Cerebellar nuclear complex (tissue), 1 donor: ENCODE data around the gene LRP2.
"Not testable (repeated sequence)": the region's sequence is repeated elsewhere in the genome, so short reads cannot be mapped to it uniquely, and the experiment has no call there.

ENCODE experiments used
- DNase-seq, 2 experiments: peaks; one replicate each; lab custom pipeline; 2025; lab: John Stamatoyannopoulos, UW

LRP2 gene

DNA sequence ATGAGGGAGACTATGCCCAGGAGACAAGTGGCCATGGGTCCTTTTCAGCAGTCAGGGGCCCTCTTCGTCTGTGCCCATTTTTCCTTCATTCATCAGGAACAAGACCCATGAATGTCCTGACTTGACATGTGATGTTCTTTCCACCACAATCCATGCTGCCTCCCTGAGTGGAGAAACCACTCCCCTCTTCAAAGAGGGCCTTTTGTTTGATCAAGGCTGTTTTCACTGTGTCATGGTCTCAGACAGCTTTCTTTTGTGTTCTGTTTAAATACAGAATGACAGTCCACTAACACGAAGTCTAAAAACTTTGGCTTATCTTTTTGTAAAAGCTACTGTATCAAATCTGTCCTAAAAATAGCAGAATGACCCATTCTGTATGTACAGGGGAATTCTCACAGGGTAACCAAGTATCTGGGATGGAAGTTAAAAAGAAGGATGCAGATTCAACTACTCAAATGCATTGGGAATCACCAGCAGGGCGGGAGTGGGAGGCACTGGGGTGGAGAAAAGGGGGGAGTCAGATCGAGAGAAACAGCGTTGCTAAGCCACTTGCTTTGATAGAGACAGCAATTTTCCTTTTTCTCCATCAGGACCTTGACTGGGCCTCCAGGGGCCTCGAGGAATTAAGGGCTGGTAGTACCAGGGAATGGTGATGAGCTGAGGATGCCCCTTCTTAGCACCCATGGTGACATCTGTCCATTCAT lies 13.9 kb downstream of the LRP2 start:
- DNase-seq = no peak

DNA sequence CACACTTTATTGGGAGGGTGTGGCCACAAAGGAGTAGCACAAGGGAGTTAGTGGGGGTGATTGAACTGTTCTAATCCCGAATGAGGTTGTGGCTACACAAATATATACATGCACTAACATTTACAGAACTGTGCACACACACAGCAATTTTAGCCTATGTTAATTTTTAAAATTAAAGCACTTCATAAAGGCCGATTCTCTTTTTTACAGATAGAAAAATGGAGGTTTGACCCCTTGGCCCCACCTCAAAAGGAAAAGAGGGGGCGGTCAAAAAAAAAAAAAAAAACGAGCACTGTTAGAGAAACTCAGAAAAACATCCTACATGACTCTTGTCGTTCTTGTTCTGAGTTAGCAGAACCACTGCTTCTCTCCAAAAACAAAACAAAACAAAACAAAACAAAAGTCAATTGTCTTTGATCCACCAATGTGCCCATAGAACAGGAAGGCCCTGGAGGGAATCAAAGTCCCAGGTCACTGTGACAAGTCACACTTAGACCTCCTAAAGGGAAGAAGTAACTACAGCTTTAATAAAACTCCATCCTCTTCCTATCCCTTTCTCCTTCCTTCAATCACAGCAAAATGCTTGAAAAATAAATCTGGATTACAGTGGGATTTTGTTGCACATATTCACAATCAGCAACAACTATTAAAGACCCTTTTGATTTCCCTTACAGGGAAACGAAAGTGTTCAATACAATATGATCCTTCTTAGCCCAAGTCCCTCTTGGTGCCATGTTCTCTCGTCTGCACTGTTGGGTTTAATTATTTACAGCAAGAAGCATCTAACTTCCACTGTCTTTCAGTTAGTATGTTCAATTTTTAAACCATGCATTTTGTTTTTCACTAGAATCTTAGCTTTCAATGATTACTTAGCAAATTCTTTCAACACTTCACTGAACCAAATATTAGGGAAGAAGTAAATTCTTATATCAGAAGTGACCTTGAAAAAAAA lies 16.6 kb downstream of the LRP2 start:
- no peak for DNase-seq

DNA sequence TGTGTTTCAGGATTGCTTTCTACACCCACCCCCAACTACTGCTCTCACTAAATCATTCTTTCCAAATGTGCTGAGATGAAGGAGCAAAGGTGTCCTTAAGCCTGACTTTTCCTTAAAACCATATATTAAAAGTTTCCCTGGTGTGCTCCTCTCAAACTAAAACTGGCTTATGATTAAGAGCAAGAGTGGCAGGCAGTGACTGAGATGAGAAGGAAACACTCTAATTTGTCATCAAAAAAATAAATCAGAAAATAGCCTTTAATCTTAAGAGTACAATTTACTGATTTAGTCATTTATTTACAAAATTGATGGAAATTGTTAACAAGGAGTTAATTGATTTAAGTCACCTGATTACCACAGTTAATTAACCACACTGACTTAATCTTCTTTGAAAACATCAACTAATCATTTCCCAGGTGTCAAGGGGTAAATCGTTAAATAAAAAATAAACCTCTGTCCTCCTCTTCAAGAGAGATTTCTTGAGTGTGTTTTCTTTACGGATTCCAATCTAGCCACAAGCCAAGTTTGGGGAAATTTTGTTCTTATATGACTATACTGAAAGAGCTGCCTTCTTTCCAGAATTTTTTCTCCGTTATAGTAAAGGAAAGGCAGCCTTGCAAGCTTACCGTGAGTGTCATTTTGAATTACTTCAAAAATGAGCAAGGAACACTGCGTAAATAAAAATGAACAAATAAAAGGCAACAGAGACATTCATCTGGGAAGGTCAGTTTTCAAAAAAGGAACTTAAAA lies 17.4 kb downstream of the LRP2 start:
- DNase-seq = no peak

- DNase-seq = no peak
Measured at GRCh38 chr2:169343202-169343601, 19.1 kb downstream of the LRP2 start.

GRCh38 chr2:169339657-169340056 lies 22.7 kb downstream of the LRP2 start:
- DNase-seq = no peak

GRCh38 chr2:169336695-169337094 lies 25.6 kb downstream of the LRP2 start:
- DNase-seq = no peak

- DNase-seq = no peak
Measured at GRCh38 chr2:169330555-169331198, 31.7 kb downstream of the LRP2 start.

DNA sequence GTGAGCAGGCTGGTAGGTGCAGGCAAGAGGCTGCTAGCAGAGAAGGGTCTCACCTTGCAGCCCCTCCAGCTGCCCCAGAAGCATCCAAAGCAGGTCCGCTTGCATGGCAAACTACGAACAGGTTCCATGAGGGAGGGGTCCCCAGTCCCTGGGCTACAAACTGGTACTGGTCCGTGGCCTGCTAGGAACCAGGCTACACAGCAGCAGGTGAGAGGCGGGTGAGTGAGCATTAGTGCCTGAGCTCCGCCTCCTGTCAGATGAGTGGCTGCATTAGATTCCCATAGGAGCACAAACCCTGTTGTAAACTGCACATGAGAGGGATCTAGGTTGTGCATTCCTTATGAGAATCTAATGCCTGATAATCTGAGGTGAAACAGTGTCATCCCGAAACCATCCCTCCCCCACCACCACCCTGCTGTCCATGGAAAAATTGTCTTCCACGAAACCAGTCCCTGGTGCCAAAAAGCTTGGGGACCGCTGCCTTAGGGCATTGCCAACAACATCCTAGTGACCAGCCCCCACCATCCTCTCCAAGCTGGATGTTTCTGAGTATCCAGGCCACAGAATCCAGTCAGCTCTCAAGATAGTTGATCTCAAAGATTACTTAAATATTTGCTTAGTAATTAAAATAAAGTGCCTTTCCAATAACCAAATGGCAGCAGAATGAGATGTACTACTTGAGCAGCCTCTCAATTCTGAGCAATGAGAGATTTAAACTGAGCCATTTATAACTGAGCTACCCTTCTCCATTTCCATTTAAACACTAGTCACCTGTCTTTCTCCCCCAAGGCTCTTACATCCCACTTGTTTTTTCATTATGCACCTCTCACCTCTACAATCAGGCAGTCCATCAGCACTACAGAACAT lies 32.4 kb downstream of the LRP2 start:
- DNase-seq = no peak

GRCh38 chr2:169328785-169329184 lies 33.5 kb downstream of the LRP2 start:
- no peak for DNase-seq

GRCh38 chr2:169327837-169328236 lies 34.5 kb downstream of the LRP2 start:
- DNase-seq = not testable (repeated sequence)

- DNase-seq = not testable (repeated sequence)
Measured at GRCh38 chr2:169325886-169326285, 36.4 kb downstream of the LRP2 start.

DNA sequence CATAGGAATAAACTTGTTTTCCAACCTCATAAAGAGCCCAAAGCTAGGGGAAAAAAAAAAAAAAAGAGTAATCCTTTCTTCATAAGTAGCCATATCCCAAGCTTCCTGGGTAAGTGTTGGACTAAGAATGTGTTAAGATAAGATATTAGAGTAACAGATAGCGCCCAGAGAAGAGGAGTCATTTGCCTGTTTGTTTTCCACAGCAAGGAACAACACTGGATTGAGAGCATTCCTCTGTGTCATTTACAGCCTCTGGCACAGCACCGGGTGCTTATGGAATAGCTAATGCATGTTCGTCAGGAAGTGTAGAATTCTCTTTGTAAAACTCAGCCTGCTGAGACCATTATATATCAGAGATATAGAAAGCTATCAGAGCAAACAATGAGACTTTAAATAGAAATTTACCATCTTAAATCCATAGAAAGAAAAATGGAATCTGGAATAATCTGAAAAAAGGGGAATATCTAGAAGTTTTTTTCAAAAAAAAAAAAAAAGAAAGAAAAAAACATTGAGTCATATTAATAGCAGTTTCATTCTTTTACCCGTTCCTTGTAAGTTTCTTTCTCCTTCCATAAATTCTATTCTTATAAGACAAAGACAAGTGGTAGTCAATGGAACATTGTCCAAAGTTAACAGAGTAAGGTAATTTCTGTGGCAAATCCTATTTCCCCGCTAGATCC lies 37.6 kb downstream of the LRP2 start:
- no peak for DNase-seq

DNA sequence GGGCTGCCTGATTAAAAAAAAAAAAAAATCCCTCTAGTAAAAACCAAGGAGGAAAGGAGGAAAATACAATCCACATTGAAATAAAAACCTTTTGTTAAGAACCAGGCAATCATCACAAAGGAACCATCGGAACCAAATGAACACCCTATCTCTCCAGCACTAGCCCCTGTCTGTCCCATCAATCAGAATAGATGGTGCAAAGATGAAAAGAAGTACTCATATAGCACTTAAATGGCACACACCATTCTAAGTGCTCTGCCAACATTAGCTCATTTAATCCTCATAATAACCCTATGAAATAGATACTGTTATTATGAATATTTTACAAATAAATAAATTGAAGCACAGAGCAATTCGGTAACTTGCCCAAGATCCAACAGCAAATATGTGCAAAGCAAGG lies 38.5 kb downstream of the LRP2 start:
- no peak for DNase-seq

GRCh38 chr2:169320561-169320960 lies 41.8 kb downstream of the LRP2 start:
- DNase-seq = no peak

DNA sequence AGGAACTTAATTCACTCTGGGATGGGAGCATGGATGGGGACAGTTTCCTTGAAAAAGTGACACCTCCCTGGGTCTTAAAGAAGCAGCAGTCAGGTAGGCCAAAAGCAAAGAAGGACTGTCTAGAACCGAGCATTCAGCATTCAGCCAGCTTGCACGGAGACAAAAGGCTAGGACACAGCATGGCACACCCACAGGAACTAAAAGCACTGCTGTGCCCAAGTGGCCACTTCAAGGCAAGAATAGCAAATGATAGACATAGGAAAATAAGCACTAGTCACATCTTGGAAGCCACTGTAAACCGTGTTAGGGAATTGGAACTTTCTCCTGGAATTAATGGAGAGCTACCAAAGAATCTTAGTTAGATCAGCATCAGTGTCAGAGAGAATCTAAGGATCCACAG lies 47.0 kb downstream of the LRP2 start:
- DNase-seq = no peak

GRCh38 chr2:169308349-169308748 lies 54.0 kb downstream of the LRP2 start:
- not testable (repeated sequence) for DNase-seq

DNA sequence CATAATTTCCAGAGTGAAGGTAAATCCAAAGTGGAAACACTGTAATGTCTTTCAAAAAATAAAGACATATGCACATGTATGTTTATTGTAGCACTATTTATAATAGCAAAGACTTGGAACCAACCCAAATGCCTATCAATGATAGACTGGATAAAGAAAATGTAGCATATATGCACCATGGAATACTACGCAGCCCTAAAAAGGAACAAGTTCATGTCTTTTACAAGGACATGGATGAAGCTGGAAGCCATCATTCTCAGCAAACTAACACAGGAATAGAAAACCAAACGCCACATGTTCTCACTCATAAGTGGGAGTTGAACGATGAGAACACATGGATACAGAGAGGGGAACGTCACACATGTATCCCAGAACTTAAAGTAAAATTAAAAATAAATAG lies 57.6 kb downstream of the LRP2 start:
- DNase-seq = not testable (repeated sequence)

DNA sequence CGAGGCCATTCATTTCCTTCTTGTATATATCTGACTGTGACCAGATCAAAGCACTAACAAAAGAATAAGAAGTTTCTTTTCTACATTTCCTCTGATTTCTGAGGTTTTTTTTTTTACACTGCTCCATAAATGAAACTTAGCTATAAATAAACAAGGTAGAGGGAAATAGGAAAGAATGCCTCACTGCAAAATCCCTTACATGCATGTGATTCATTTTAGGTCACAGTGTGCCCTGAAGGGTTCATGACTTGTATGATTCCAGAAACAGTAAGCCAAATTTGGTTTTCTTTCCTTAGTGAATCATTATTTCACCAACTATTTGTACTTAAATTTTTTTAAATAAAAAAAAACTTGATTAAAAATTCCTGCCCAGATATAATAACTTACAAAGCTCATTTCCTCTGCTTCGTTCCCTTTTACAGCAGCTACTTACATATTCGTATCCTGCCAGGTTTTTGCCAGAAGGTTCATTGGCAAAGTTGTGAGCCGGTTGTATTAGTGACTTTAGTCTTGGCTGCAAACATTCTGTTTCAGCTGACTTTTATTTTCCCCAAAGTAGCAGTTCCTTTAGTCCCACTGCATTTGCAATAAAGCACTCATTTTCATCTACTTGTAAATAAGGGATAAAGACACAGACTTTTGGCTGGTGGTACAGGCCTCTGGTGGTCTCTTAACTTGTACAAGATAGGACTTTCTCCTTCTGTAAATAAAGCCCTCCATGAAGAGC lies 58.6 kb downstream of the LRP2 start:
- no peak for DNase-seq

DNA sequence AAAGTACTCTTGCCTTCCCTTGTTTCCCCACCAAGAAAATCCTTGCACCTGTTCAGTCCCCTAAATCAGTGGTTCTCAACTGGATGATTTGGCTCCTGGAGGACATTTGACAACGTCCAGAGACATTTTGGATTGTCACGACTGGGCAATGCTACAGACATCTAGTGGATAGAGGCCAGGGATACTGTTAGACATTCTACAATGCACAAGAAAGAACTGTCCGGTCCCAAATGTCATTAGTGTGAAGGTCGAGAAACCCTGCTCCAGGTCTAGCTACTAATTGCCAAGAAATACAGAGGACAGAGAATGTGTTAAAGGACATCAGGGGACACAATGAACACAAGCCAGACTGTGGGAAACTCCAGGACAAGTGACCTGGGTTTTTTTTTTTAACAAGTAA lies 60.0 kb downstream of the LRP2 start:
- DNase-seq = no peak
